AG09319 (cell line): Measurements from ENCODE around the gene ACTN4.

Source experiments
- DNase-seq: peaks from one replicate; pipeline ENCODE4 v3.0.0-alpha.2; 2010; ENCODE audit warnings: low read depth; ENCODE audit errors: extremely low read depth
- TF ChIP-seq, protein P1 (sequence below): IDR thresholded peaks from 2 replicates; pipeline ENCODE4 v1.5.1; 2011; ENCODE audit warnings: low read depth, mild to moderate bottlenecking, inconsistent platforms, low read length, moderate library complexity

Gene ACTN4

DNA sequence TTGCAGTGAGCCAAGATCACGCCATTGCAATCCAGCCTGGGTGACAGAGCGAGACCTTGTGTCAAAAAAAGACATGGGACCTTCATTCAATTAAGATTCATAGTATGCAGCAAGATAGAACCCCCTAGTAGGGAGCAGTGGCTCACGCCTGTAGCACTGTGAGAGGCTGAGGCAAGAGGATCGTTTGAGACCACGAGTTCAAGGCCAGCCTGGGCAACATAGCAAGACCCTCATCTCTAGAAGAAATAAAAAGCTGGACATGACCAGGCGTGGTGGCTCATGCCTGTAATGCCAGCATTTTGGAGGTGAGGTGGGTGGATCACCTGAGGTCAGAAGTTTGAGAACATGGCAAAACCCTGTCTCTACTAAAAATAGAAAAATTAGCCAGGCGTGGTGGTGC, 133.0 kb downstream of the ACTN4 start:
- TF ChIP-seq, protein P1, sequence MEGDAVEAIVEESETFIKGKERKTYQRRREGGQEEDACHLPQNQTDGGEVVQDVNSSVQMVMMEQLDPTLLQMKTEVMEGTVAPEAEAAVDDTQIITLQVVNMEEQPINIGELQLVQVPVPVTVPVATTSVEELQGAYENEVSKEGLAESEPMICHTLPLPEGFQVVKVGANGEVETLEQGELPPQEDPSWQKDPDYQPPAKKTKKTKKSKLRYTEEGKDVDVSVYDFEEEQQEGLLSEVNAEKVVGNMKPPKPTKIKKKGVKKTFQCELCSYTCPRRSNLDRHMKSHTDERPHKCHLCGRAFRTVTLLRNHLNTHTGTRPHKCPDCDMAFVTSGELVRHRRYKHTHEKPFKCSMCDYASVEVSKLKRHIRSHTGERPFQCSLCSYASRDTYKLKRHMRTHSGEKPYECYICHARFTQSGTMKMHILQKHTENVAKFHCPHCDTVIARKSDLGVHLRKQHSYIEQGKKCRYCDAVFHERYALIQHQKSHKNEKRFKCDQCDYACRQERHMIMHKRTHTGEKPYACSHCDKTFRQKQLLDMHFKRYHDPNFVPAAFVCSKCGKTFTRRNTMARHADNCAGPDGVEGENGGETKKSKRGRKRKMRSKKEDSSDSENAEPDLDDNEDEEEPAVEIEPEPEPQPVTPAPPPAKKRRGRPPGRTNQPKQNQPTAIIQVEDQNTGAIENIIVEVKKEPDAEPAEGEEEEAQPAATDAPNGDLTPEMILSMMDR: no peak
- no peak for DNase-seq

DNA sequence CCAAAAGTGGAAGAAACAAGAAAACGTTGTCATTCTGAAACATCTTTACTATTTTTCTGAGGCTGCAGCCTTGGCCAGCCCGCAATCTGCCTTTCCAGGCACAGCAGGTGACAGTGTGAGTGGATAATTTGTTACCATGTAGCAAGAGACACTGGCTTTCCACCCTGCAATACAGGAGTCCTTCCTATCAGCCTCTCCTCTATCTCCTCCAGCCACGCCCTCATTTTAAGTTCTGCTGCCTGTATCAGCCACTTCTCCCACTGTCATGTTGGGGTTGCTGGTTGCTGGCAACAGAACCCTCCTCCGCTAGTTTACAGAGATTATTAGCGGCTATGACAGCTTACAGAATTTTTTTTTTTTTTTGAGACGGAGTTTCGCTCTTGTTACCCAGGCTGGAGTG, 133.6 kb downstream of the ACTN4 start:
- no peak for DNase-seq
- TF ChIP-seq, protein P1: no peak
